Nephron progenitor cell (in vitro differentiated cells): Measurements from ENCODE around the gene DCN.

ENCODE experiments used
- DNase-seq: peaks from one replicate; pipeline ENCODE4 v3.0.0; 2021
- H3K27ac Mint-ChIP-seq: 2 replicates; pipeline ENCODE4 v1.8.0; 2021; ENCODE audit warnings: mild to moderate bottlenecking, moderate library complexity, mixed read lengths
- H3K27me3 Mint-ChIP-seq: 2 replicates; pipeline ENCODE4 v1.8.0; 2021; ENCODE audit warnings: mild to moderate bottlenecking, low read depth, mixed read lengths; ENCODE audit not compliant: poor library complexity
- H3K36me3 Mint-ChIP-seq: 2 replicates; pipeline ENCODE4 v1.8.0; 2021; ENCODE audit warnings: low read depth, mixed read lengths
- H3K4me1 Mint-ChIP-seq: 2 replicates; pipeline ENCODE4 v1.8.0; 2021; ENCODE audit warnings: mixed read lengths
- H3K4me3 Mint-ChIP-seq: 2 replicates; pipeline ENCODE4 v1.8.0; 2021; ENCODE audit warnings: mild to moderate bottlenecking, moderate library complexity, mixed read lengths
- H3K9me3 Mint-ChIP-seq: 2 replicates; pipeline ENCODE4 v1.8.0; 2021; ENCODE audit warnings: mild to moderate bottlenecking, moderate library complexity, mixed read lengths
- TF ChIP-seq, protein P1 (sequence below): fragments of 200-600 bp; sonication (generic); IDR thresholded peaks from 2 replicates; pipeline ENCODE4 v1.5.0; 2021; ENCODE audit warnings: antibody characterized with exemption

The DCN gene

DNA sequence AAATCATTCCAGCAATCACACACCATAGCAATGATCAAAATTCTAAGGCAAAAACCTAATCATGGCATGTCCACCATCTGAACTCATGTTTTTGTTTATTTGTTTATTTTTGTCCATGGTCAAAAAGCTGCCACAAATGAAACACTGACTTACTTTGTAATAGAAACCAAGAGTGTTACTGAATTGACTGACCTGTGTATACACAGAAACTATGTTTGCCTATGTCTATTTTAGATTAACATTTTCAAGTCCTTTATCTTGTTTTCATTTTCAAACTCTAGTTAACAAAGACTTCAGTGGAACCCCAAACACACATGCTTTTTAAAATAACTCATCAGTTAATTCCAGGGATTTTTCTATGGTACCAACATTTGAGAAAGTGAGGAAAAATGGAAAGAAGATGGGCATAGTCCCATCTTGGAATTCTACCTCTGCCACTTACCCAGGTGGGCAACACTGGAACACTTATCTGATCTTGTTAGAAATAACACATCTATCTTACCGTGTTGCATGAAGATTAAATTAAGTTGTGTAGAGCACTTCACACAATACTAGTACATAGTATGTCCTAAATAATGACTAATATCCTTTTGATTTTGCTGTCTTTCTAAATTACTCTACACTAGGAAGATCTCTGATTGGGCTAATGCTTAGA lies 77.7 kb downstream of the DCN start:
- H3K27ac Mint-ChIP-seq: no peak overlapping the region

DNA sequence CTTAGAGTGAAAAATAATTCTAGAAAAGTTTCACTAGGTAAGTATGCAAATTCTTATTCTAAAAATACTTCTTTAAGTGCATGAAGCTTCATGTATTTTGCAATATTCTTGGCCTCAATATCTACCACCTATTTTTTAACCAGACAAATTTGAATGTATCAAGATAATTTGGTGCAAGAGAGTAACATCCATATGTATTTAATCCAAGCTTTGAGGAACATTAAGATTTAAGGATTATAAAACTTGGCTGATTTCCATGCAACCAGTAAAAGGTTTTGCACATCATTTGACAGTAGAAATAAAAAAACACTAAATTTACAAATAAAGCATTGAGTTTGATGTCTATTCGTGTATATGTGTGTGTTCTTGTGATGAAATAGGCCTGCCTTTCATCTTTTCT lies 79.0 kb downstream of the DCN start:
- Mint-ChIP-seq H3K4me3 (no peak overlapping the region), H3K36me3 (no peaks in the 10 kb centered on the region), H3K27ac (no peak overlapping the region), H3K27me3 (no peaks in the 10 kb centered on the region), H3K4me1 (peaks cover 7% of the 10 kb centered on the region), H3K9me3 (no peaks in the 10 kb centered on the region)
- no peak for DNase-seq
- TF ChIP-seq, protein P1, sequence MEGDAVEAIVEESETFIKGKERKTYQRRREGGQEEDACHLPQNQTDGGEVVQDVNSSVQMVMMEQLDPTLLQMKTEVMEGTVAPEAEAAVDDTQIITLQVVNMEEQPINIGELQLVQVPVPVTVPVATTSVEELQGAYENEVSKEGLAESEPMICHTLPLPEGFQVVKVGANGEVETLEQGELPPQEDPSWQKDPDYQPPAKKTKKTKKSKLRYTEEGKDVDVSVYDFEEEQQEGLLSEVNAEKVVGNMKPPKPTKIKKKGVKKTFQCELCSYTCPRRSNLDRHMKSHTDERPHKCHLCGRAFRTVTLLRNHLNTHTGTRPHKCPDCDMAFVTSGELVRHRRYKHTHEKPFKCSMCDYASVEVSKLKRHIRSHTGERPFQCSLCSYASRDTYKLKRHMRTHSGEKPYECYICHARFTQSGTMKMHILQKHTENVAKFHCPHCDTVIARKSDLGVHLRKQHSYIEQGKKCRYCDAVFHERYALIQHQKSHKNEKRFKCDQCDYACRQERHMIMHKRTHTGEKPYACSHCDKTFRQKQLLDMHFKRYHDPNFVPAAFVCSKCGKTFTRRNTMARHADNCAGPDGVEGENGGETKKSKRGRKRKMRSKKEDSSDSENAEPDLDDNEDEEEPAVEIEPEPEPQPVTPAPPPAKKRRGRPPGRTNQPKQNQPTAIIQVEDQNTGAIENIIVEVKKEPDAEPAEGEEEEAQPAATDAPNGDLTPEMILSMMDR: no peak

More for the DNA sequence above, 77.7 kb downstream of the DCN start:
- Mint-ChIP-seq H3K4me3 (no peak overlapping the region), H3K9me3 (no peaks in the 10 kb centered on the region), H3K36me3 (no peaks in the 10 kb centered on the region), H3K4me1 (peaks cover 13% of the 10 kb centered on the region), H3K27me3 (no peaks in the 10 kb centered on the region)
- DNase-seq: no peak
- TF ChIP-seq, protein P1: no peak

- Mint-ChIP-seq H3K36me3 (no peaks in the 10 kb centered on the region), H3K9me3 (no peaks in the 10 kb centered on the region), H3K4me1 (peaks cover 3% of the 10 kb centered on the region), H3K27ac (no peak overlapping the region), H3K27me3 (no peaks in the 10 kb centered on the region), H3K4me3 (no peak overlapping the region)
- TF ChIP-seq, protein P1: no peak
- no peak for DNase-seq
These were observed 79.5 kb downstream of the DCN start for GRCh38 chr12:91103101-91103500.

DNA sequence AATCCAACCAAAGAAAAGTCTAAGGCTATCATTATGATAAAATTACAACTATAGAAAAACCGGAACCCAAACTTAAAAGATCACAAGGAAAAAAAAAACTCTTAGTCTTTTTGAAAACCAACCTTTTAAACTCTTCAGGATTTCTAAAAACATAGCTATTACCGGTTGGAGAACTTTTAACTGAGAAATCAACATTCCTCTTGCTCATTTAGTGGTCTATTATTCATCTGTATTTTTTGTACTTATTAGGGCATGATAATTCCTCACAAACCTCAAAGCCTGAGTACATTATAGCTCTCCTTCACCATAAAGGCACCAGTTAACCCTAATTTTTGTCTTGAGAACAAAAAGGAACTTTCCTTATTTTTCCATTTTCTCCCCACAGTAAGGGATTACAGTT lies 81.7 kb downstream of the DCN start:
- Mint-ChIP-seq H3K27me3 (no peaks in the 10 kb centered on the region), H3K27ac (no peak overlapping the region), H3K9me3 (no peaks in the 10 kb centered on the region), H3K36me3 (no peaks in the 10 kb centered on the region), H3K4me1 (no peaks in the 10 kb centered on the region), H3K4me3 (no peak overlapping the region)
- TF ChIP-seq, protein P1: no peak
- DNase-seq: no peak

DNA sequence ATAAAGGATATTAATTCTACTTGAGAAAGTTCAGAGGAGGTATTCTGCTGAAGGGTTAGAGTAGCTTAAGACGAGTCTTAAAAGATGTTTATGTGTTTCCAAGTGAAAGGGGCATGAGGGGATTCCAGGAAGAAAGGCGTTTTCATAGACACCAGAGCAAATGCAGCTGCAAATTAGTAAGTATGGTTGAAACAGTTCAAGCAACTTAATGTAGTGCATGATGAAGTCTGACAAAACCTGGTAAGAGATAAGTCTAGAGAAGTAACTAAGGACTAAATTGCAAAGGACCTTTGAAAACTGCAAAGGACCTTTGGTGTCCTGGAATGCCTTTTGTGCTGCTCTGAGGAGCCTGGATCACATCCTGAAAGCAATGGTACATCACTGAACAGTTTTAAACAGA lies 82.8 kb downstream of the DCN start:
- H3K27me3 Mint-ChIP-seq: no peaks in the 10 kb centered on the region
- no peaks in the 10 kb centered on the region for H3K36me3 Mint-ChIP-seq
- no peak for DNase-seq
- no peaks in the 10 kb centered on the region for H3K4me1 Mint-ChIP-seq
- no peak overlapping the region for H3K27ac Mint-ChIP-seq
- no peak overlapping the region for H3K4me3 Mint-ChIP-seq
- no peaks in the 10 kb centered on the region for H3K9me3 Mint-ChIP-seq
- TF ChIP-seq, protein P1: no peak

DNA sequence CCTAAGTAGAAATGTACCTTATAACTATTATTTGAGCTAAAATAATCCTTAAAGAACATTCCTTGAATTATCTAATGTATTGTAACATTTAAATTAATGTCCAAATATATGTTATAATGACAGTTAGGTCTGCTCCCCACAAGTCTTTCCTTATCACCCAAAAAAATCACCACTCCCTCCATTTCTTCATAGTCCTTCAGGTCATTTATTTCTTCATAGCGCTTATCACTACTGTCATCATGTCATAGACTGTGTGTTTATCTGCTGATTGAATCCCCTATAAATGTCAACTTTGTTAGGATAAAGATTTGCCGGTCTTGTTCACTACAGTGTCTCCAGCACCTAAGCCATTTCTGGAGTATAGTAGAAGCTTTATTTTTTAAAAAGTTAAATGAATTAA lies 83.3 kb downstream of the DCN start:
- no peak for DNase-seq
- no peak overlapping the region for H3K27ac Mint-ChIP-seq
- no peaks in the 10 kb centered on the region for H3K36me3 Mint-ChIP-seq
- TF ChIP-seq, protein P1: no peak
- no peaks in the 10 kb centered on the region for H3K9me3 Mint-ChIP-seq
- no peak overlapping the region for H3K4me3 Mint-ChIP-seq
- H3K4me1 Mint-ChIP-seq: no peaks in the 10 kb centered on the region
- peaks cover 2% of the 10 kb centered on the region for H3K27me3 Mint-ChIP-seq
